H1 (cell line): ENCODE data around the gene CD244.
"Not testable (repeated sequence)": the region's sequence is repeated elsewhere in the genome, so short reads cannot be mapped to it uniquely, and the experiment has no call there.

ENCODE experiments used
- EZH2 ChIP-seq: fragments of 200-600 bp; sonication (generic); IDR thresholded peaks from 2 replicates; pipeline ENCODE4 v1.7.1; 2012; ENCODE audit warnings: low read depth, mild to moderate bottlenecking, moderate library complexity, low read length, inconsistent platforms; ENCODE audit not compliant: severe bottlenecking
- GABPA ChIP-seq: IDR thresholded peaks from 2 replicates; pipeline ENCODE4 v1.6.1; 2011; ENCODE audit warnings: mild to moderate bottlenecking, low read length, moderate library complexity, borderline replicate concordance; ENCODE audit not compliant: insufficient read depth
- TAF1 ChIP-seq: IDR thresholded peaks from 2 replicates; pipeline ENCODE4 v1.6.1; 2011; ENCODE audit warnings: mild to moderate bottlenecking, low read depth, low read length
- TF ChIP-seq, protein P1 (sequence below), 3 experiments: IDR thresholded peaks; 1 replicate in 2 of 3; 2 replicates in 1 of 3; pipeline versions ENCODE4 v1.5.1 to v1.6.1; 2011; ENCODE audit warnings: low read length in 3 of 3, mild to moderate bottlenecking in 3 of 3, inconsistent platforms in 2 of 3, low read depth in 1 of 3, moderate library complexity in 1 of 3; ENCODE audit not compliant: insufficient read depth in 1 of 3; ENCODE audit errors: control extremely low read depth in 1 of 3

DNA sequence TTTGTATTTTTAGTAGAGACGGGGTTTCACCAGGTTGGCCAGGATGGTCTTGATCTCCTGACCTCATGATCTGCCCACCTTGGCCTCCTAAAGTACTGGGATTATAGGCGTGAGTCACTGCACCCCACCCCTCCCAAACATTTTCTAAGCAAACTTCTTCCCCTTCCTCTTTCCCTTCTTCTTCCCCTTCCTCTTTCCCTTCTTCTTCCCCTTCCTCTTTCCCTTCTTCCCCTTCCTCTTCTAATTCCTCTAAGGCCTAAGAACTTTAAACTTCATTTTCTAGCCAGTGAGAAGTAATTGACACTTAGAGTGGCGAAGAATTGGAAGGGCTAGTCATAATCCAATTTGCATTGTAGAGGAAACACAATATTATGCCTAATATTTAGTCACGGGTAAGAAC, 12.9 kb upstream of the CD244 start:
- TF ChIP-seq EZH2, TAF1, GABPA: not testable (repeated sequence)
- TF ChIP-seq, protein P1, sequence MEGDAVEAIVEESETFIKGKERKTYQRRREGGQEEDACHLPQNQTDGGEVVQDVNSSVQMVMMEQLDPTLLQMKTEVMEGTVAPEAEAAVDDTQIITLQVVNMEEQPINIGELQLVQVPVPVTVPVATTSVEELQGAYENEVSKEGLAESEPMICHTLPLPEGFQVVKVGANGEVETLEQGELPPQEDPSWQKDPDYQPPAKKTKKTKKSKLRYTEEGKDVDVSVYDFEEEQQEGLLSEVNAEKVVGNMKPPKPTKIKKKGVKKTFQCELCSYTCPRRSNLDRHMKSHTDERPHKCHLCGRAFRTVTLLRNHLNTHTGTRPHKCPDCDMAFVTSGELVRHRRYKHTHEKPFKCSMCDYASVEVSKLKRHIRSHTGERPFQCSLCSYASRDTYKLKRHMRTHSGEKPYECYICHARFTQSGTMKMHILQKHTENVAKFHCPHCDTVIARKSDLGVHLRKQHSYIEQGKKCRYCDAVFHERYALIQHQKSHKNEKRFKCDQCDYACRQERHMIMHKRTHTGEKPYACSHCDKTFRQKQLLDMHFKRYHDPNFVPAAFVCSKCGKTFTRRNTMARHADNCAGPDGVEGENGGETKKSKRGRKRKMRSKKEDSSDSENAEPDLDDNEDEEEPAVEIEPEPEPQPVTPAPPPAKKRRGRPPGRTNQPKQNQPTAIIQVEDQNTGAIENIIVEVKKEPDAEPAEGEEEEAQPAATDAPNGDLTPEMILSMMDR (IDR thresholded peaks at IDR 0.05; ENCODE audit: control extremely low read depth in 1 of 3, insufficient read depth in 1 of 3, low read depth in 1 of 3, low read length in 3 of 3) = not testable (repeated sequence)
